Stomach (tissue), 4 donors: ENCODE data around the gene ASCC3.

Experiments used
- CTCF ChIP-seq, 7 experiments: fragments of 450-650 bp in 4 of 7; fragments of 200-600 bp in 3 of 7; sonication (generic) in 3 of 7; IDR thresholded peaks; one replicate each; pipeline ENCODE4 v1.5.1; 2016 to 2019; ENCODE audit warnings: antibody characterized with exemption in 7 of 7, control low read depth in 2 of 7, mild to moderate bottlenecking in 1 of 7
- EP300 ChIP-seq: sonication (generic); formaldehyde crosslinking; IDR thresholded peaks from one replicate; pipeline ENCODE4 v1.6.1; 2017; ENCODE audit warnings: antibody characterized with exemption
- POLR2A ChIP-seq, 4 donors: fragments of 450-650 bp; IDR thresholded peaks; one replicate each; pipeline ENCODE4 v1.6.1; 2016; ENCODE audit warnings: antibody characterized with exemption in 4 of 4, control low read depth in 2 of 4, mild to moderate bottlenecking in 1 of 4, moderate library complexity in 1 of 4
- POLR2AphosphoS5 ChIP-seq, 3 donors: sonication (generic); formaldehyde crosslinking; IDR thresholded peaks; one replicate each; pipeline ENCODE4 v1.6.1; 2016; ENCODE audit warnings: antibody characterized with exemption in 3 of 3

- TF ChIP-seq POLR2A (IDR thresholded peaks at IDR 0.05) (no peak), CTCF (IDR thresholded peaks at IDR 0.05) (no peak), POLR2AphosphoS5 (IDR thresholded peaks at IDR 0.05) (no peak), EP300 (no peak)
Measured at GRCh38 chr6:100818066-100818465, 63.1 kb downstream of the ASCC3 start.
